Measurements from ENCODE around the gene PATJ.

Gene PATJ

GRCh38 chr1:62057230-62057629 is 314.9 kb downstream of the PATJ start:
- DNase-seq = no peak

DNA sequence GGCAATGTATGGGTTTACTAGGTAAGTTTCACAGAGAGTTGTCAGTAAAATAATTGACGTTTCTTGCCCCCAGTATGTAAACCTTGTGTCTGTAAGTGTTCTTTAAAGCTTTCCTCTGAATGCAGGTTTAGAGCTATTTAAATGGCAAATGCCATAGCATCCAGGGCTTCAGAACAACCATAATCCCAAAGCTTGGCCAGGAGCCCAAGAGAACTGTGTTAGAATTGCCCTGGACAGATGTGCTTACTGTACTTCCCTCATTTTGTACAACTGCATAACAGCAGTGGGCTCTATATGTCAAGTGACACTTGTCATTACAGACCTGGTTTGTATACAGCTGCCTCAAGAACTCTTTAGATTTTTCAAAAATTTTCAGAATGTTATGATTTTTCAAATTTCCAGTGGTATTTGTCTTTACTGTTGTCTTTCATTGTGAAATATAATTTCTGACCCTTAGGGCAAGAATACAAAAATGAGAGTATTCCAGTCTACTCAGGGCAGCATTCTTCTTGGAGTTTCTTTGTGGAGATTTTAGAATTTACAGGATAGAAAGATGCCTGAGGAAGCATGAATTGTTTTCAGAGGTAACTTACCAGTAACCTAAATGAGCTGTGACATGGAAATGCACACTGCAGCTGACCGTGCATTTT is 315.5 kb downstream of the PATJ start:
- no peak for DNase-seq

GRCh38 chr1:62058956-62059355 is 316.7 kb downstream of the PATJ start:
- no peak for DNase-seq

GRCh38 chr1:62062087-62062486 is 319.8 kb downstream of the PATJ start:
- DNase-seq = no peak

DNA sequence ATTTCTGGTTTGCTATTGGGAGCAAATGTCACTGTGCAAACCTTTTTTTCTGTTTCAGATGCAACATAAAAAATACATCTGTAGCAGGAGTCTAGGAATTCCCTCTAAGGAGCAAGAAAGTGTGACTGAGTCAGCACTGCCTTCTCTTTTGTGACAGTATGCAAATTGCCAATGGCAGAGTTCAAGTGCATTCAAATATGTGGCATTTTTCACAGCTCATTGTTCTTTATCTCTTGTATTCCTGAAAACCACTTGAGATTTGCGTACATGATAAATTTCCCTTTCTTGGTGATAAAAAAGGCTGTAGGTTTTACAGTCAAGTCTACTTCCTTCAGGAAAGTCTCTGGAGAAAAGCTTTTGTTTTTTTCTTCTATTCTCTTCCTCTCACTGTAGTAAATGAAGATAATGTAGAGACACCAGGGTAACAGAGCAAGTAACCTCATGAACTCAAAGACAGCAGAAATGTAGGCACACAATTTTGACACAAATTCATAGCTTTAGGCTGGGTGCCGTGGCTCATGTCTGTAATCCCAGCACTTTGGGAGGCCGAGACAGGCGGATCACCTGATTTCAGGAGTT is 322.6 kb downstream of the PATJ start:
- DNase-seq = no peak

- DNase-seq = no peak
Measured at GRCh38 chr1:62066713-62067112, 324.4 kb downstream of the PATJ start.

DNA sequence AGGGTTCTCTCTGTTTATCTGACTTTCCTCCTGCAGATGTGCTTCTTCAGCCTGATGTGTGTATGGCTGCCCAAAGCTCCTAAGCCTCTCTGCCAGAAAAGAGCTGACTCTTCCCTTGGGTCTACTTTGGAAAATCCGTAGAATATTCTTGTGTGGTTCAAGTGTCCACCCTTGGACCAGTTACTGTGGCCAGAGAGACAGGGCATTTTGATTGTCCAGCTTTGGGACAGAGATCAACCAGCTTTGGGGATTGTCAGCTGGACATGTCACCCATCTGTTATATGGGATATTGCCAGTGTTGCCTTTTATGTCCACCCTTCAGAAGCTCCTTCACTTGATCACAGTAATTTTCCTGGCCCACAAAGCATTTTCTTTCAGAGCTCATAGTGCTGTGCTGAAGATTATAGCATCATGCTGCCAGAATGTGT is 326.1 kb downstream of the PATJ start:
- no peak for DNase-seq

DNA sequence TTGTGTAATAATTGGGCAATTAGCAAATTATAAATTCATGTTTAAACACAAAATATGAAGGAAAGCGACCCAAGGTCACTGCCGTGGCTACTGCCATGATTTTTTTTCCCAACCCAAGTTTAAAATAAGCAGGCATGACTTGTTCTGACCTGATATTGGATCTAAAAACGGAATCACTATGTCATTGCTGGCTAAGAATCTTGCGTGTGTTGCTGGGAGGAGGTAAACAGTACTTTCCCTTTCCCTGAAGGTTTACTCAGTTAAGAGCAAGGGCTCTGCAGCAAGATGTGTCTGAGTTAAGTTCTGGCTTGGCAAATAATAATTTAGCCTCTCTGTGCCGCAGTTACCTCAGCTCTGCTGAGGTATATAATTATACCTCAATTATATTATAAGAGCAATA is 326.7 kb downstream of the PATJ start:
- DNase-seq = no peak

GRCh38 chr1:62070384-62071011 is 328.2 kb downstream of the PATJ start:
- DNase-seq = no peak

GRCh38 chr1:62071695-62072094 is 329.4 kb downstream of the PATJ start:
- no peak for DNase-seq

DNA sequence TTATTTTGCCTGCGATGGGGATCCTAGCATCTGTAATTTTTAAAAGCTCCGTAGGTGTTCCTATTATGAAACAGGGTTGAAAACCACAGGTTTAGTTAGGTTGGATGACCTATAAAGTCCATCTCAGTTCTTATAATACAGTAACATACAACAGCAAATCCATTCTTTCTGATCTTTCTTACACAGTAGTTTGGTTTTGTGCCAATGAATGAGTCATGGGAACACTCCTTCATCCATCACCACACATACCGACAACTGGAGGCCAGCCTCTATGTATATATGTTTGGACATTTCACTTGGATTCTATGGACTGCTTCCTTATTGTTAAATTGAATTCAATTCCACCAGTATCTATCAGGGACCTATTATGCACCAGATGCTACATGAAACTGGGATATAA is 334.0 kb downstream of the PATJ start:
- DNase-seq = no peak

DNA sequence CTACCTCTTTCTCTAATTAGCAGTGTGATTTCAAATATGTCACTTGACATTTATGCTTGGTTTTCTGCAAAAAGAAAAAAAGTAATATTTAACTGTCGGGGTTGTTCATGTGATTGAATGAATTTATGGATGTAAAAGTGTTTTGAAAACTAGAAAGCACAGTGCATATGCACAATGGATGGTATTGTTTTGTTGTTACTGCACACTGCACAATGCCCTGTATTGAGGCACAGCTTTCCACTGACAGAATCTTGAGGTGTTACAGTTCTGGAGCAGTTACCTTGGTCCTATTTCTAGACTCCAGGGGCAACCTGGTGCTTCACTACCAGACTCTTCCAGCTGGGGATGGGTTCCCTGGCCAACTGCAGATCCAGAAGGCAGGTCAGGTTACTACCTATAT is 335.5 kb downstream of the PATJ start:
- no peak for DNase-seq

DNA sequence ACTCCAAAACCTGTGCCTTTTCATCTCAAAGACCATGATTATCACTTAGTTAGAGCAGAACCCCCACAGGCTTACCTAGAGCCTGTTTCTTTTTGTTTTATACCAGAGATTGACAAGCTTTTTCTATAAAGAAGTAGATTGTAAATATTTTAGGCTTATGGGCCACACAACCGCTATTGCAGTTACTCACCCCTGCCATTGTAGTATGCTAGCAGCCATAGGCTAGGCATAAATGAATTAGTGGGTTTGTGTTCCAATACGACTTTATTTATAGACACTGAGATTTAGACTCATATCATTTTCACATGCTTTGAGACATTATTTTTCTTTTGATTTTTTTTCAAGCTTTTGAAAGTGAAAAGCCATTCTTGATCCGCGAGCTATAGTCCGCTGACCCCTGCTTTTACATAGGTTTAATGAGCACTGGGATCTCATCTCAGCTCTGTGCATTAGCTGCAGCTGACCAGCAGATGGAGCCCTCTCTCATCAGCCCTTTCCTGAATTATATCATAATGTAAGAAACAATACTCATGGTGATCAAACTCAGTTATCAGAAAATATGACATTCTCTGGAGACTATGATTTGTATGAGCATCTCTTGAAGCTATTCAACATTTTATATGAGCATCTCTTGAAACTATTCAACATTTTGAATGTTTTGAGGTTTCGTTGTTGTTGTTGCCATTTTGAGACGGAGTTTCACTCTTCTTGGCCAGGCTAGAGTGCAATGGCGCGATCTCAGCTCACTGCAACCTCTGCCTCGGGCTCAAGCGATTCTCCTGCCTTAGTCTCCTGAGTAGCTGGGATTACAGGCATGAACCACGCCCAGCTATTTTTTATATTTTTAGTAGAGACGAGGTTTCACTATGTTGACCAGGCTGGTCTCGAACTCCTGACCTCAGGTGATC is 340.4 kb downstream of the PATJ start:
- DNase-seq = peak; percentile 70

GRCh38 chr1:62084310-62084890 is 342.1 kb downstream of the PATJ start:
- no peak for DNase-seq

DNA sequence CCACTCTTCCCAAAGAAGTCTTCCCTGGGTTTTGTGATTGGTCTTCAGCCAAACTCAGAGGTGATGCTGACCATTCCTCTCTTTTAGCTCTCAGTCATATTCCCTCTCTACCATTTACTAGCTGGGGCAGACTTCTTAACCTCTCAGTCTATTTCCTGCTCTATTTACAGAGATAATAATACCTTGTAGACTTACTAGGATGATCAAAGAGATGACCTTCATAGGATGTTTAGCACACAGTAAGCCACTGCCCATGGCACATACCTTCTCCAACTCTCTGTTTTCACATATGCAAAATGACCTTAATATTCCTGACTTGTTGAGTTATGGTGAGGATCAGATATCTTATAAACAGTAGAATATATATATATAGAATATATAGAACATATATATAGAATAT is 346.2 kb downstream of the PATJ start:
- DNase-seq = no peak

DNA sequence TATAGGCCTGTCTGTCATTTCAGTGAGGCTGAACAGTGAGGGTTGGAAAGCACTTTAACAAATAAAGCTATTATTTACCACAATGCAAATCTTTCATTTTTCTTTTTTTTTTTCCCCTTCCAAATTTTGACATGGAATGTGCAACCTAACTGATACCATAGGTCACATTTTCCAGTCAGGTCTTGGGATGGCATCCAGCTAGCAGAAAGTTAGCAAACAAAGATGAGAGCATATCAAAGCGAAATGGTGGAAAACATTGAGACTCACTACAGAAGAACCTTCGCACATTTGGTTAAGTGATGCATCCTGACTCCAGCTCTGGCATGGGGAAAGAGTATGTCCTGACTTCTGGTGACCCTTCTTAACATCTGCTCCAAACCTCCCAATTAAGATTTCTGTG is 347.3 kb downstream of the PATJ start:
- DNase-seq = no peak

GRCh38 chr1:62090016-62090415 is 347.7 kb downstream of the PATJ start:
- no peak for DNase-seq

DNA sequence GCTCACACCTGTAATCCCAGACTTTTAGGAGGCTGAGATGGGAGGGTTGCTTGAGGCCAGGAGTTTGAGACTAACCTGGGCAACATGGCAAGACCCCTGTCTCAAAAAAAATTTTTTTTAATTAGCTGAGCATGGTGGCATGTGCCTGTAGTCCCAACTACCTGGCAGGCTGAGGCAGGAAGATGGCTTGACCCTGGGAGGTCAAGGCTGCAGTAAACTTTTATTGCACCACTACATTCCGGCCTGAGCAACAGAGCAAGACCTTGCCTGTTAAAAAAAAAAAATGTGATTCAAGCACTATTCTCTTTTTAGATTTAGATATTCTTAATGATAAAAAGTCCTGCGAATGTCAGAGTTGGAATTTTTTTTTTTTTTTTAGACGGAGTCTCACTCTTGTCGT is 349.8 kb downstream of the PATJ start:
- DNase-seq = no peak

GRCh38 chr1:62093261-62093660 is 351.0 kb downstream of the PATJ start:
- no peak for DNase-seq

DNA sequence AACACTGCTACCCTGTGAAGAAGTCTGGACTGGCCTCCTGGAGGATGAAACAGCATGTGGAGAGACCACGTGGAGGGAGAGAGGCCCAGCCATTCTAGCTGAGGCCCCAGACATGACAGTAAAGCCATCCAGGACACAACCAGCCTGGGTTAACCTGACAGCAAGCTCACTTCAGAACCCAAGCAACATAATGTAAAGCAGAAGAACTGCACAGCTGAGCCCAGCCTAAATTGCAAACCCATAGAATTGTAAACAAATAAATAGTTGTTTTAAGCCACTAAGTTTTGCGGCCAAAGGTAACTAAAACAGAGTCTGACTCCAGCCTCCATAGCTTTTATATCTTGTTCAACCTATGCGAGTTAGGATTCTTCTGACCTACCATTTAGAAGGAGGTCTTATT is 355.2 kb downstream of the PATJ start:
- no peak for DNase-seq

DNA sequence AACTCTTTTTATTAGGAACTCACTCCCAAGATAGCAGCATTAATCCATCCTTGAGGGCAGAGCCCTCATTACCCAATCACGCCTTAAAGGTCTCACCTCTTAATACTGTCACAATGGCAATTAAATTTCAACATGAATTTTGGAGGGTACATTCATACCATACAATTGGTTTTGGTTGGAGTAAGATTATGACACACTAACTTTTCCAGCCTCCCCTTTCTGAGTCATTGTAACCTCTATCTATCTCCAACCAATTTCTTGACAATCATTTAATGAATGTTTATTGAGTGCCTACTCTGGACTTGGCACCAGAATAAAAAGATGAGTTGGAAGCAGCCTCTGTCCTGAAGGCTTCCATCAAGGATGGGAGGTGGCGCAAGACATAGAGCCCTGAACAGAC is 358.2 kb downstream of the PATJ start:
- DNase-seq = no peak

DNA sequence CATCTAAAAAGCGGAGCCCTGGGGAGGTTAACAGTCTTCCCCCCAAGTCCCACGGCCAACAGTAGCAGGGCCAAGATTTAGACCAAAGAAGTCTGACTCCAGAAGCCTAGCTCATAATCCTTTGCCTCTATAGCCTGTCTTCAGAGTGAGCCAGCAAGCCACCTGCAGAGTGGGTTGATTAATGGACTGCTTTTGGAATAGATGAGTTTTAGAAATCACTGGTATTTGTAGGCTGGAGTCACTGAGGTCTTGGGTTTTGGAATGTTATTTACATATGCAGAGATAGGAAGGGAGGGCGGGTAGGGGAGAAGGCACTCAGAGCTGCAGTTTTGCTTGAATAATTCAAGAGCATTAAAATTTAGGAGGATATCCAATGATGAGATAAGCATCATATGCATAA is 361.6 kb downstream of the PATJ start:
- no peak for DNase-seq

GRCh38 chr1:62107923-62108322 is 365.6 kb downstream of the PATJ start:
- no peak for DNase-seq
